ENCODE data around the gene MYEOV.

The MYEOV gene

GRCh38 chr11:69316956-69317355 lies 23.0 kb downstream of the MYEOV start:
- Histone ChIP-seq H3K27ac (ENCODE audit: insufficient read depth, low read length, poor library complexity, severe bottlenecking) (no peak overlapping the region), H3K4me1 (ENCODE audit: control insufficient read depth, insufficient read depth, low read length, poor library complexity, severe bottlenecking) (peaks cover 4% of the 10 kb centered on the region), H3K36me3 (ENCODE audit: control insufficient read depth, insufficient read depth, low read length) (no peaks in the 10 kb centered on the region), H3K9me3 (ENCODE audit: control insufficient read depth, low read length) (no peaks in the 10 kb centered on the region), H3K27me3 (replicated peaks; ENCODE audit: control insufficient read depth, insufficient read depth, low read length, poor library complexity, severe bottlenecking) (no peaks in the 10 kb centered on the region), H3K4me3 (ENCODE audit: insufficient read depth, low read depth, low read length, poor library complexity, severe bottlenecking) (no peak overlapping the region)
- no peak for DNase-seq

GRCh38 chr11:69317401-69318092 lies 23.6 kb downstream of the MYEOV start:
- DNase-seq = no peak
- no peak overlapping the region for H3K27ac ChIP-seq (ENCODE audit: insufficient read depth, low read length, poor library complexity, severe bottlenecking)
- no peaks in the 10 kb centered on the region for H3K4me1 ChIP-seq (ENCODE audit: control insufficient read depth, insufficient read depth, low read length, poor library complexity, severe bottlenecking)
- no peaks in the 10 kb centered on the region for H3K36me3 ChIP-seq (ENCODE audit: control insufficient read depth, insufficient read depth, low read length)
- H3K27me3 ChIP-seq (replicated peaks; ENCODE audit: control insufficient read depth, insufficient read depth, low read length, poor library complexity, severe bottlenecking) = no peaks in the 10 kb centered on the region
- H3K4me3 ChIP-seq (ENCODE audit: insufficient read depth, low read depth, low read length, poor library complexity, severe bottlenecking) = no peak overlapping the region
- H3K9me3 ChIP-seq (ENCODE audit: control insufficient read depth, low read length) = no peaks in the 10 kb centered on the region

GRCh38 chr11:69318093-69318420 lies 24.1 kb downstream of the MYEOV start:
- DNase-seq = no peak
- Histone ChIP-seq H3K27me3 (replicated peaks; ENCODE audit: control insufficient read depth, insufficient read depth, low read length, poor library complexity, severe bottlenecking) (no peaks in the 10 kb centered on the region), H3K9me3 (ENCODE audit: control insufficient read depth, low read length) (no peaks in the 10 kb centered on the region), H3K4me3 (ENCODE audit: insufficient read depth, low read depth, low read length, poor library complexity, severe bottlenecking) (no peak overlapping the region), H3K27ac (ENCODE audit: insufficient read depth, low read length, poor library complexity, severe bottlenecking) (no peak overlapping the region), H3K4me1 (ENCODE audit: control insufficient read depth, insufficient read depth, low read length, poor library complexity, severe bottlenecking) (no peaks in the 10 kb centered on the region), H3K36me3 (ENCODE audit: control insufficient read depth, insufficient read depth, low read length) (no peaks in the 10 kb centered on the region)

- H3K4me1 ChIP-seq (ENCODE audit: control insufficient read depth, insufficient read depth, low read length, poor library complexity, severe bottlenecking) = no peaks in the 10 kb centered on the region
- no peaks in the 10 kb centered on the region for H3K27me3 ChIP-seq (replicated peaks; ENCODE audit: control insufficient read depth, insufficient read depth, low read length, poor library complexity, severe bottlenecking)
- H3K27ac ChIP-seq (ENCODE audit: insufficient read depth, low read length, poor library complexity, severe bottlenecking) = no peak overlapping the region
Measured at GRCh38 chr11:69319255-69320106, 25.5 kb downstream of the MYEOV start.

GRCh38 chr11:69320326-69320725 lies 26.4 kb downstream of the MYEOV start:
- Histone ChIP-seq H3K36me3 (ENCODE audit: control insufficient read depth, insufficient read depth, low read length) (no peaks in the 10 kb centered on the region), H3K27me3 (replicated peaks; ENCODE audit: control insufficient read depth, insufficient read depth, low read length, poor library complexity, severe bottlenecking) (no peaks in the 10 kb centered on the region), H3K4me1 (ENCODE audit: control insufficient read depth, insufficient read depth, low read length, poor library complexity, severe bottlenecking) (no peaks in the 10 kb centered on the region), H3K9me3 (ENCODE audit: control insufficient read depth, low read length) (no peaks in the 10 kb centered on the region), H3K4me3 (ENCODE audit: insufficient read depth, low read depth, low read length, poor library complexity, severe bottlenecking) (no peak overlapping the region), H3K27ac (ENCODE audit: insufficient read depth, low read length, poor library complexity, severe bottlenecking) (no peak overlapping the region)
- DNase-seq = no peak

More at GRCh38 chr11:69319255-69320106, 25.5 kb downstream of the MYEOV start:
- no peak for DNase-seq
- H3K4me3 ChIP-seq (ENCODE audit: insufficient read depth, low read depth, low read length, poor library complexity, severe bottlenecking) = no peak overlapping the region
- H3K36me3 ChIP-seq (ENCODE audit: control insufficient read depth, insufficient read depth, low read length) = no peaks in the 10 kb centered on the region
- H3K9me3 ChIP-seq (ENCODE audit: control insufficient read depth, low read length) = no peaks in the 10 kb centered on the region

- Histone ChIP-seq H3K4me3 (ENCODE audit: insufficient read depth, low read depth, low read length, poor library complexity, severe bottlenecking) (no peak overlapping the region), H3K4me1 (ENCODE audit: control insufficient read depth, insufficient read depth, low read length, poor library complexity, severe bottlenecking) (no peaks in the 10 kb centered on the region), H3K27ac (ENCODE audit: insufficient read depth, low read length, poor library complexity, severe bottlenecking) (no peak overlapping the region), H3K27me3 (replicated peaks; ENCODE audit: control insufficient read depth, insufficient read depth, low read length, poor library complexity, severe bottlenecking) (no peaks in the 10 kb centered on the region), H3K36me3 (ENCODE audit: control insufficient read depth, insufficient read depth, low read length) (no peaks in the 10 kb centered on the region), H3K9me3 (ENCODE audit: control insufficient read depth, low read length) (no peaks in the 10 kb centered on the region)
- no peak for DNase-seq
Measured at GRCh38 chr11:69320756-69321741, 27.1 kb downstream of the MYEOV start.

GRCh38 chr11:69321877-69322361 lies 28.0 kb downstream of the MYEOV start:
- Histone ChIP-seq H3K27me3 (replicated peaks; ENCODE audit: control insufficient read depth, insufficient read depth, low read length, poor library complexity, severe bottlenecking) (no peaks in the 10 kb centered on the region), H3K27ac (ENCODE audit: insufficient read depth, low read length, poor library complexity, severe bottlenecking) (no peak overlapping the region), H3K9me3 (ENCODE audit: control insufficient read depth, low read length) (no peaks in the 10 kb centered on the region), H3K4me1 (ENCODE audit: control insufficient read depth, insufficient read depth, low read length, poor library complexity, severe bottlenecking) (no peaks in the 10 kb centered on the region), H3K36me3 (ENCODE audit: control insufficient read depth, insufficient read depth, low read length) (no peaks in the 10 kb centered on the region), H3K4me3 (ENCODE audit: insufficient read depth, low read depth, low read length, poor library complexity, severe bottlenecking) (no peak overlapping the region)
- DNase-seq = no peak

GRCh38 chr11:69325446-69325845 lies 31.5 kb downstream of the MYEOV start:
- Histone ChIP-seq H3K27me3 (replicated peaks; ENCODE audit: control insufficient read depth, insufficient read depth, low read length, poor library complexity, severe bottlenecking) (no peaks in the 10 kb centered on the region), H3K4me1 (ENCODE audit: control insufficient read depth, insufficient read depth, low read length, poor library complexity, severe bottlenecking) (no peaks in the 10 kb centered on the region), H3K9me3 (ENCODE audit: control insufficient read depth, low read length) (no peaks in the 10 kb centered on the region), H3K36me3 (ENCODE audit: control insufficient read depth, insufficient read depth, low read length) (no peaks in the 10 kb centered on the region), H3K27ac (ENCODE audit: insufficient read depth, low read length, poor library complexity, severe bottlenecking) (no peak overlapping the region), H3K4me3 (ENCODE audit: insufficient read depth, low read depth, low read length, poor library complexity, severe bottlenecking) (no peak overlapping the region)
- no peak for DNase-seq

- no peaks in the 10 kb centered on the region for H3K36me3 ChIP-seq (ENCODE audit: control insufficient read depth, insufficient read depth, low read length)
- no peak for DNase-seq
- no peaks in the 10 kb centered on the region for H3K4me1 ChIP-seq (ENCODE audit: control insufficient read depth, insufficient read depth, low read length, poor library complexity, severe bottlenecking)
- no peak overlapping the region for H3K4me3 ChIP-seq (ENCODE audit: insufficient read depth, low read depth, low read length, poor library complexity, severe bottlenecking)
- no peaks in the 10 kb centered on the region for H3K9me3 ChIP-seq (ENCODE audit: control insufficient read depth, low read length)
- no peaks in the 10 kb centered on the region for H3K27me3 ChIP-seq (replicated peaks; ENCODE audit: control insufficient read depth, insufficient read depth, low read length, poor library complexity, severe bottlenecking)
- no peak overlapping the region for H3K27ac ChIP-seq (ENCODE audit: insufficient read depth, low read length, poor library complexity, severe bottlenecking)
Measured at GRCh38 chr11:69326622-69327219, 32.8 kb downstream of the MYEOV start.

All from effector memory CD4-positive, alpha-beta T cell (primary cell).